ENCODE measurements around the gene NHP2. TPM values are rescaled to one million over a fixed set of nuclear protein-coding genes. Genes with fewer than 3 reads are reported as not detected.
A peak's percentile ranks its signal among the peaks of the same experiment; 100 is the strongest.

NHP2 gene
- total RNA-seq, 2 experiments from 2014 or later: 42.2 to 44.5 TPM

- ATAC-seq (ENCODE audit: poor library complexity): no peak
- intact Hi-C loops (cut with DNase I, micrococcal nuclease): no loop called here
- no peaks in the 10 kb centered on the region for H3K9me3 ChIP-seq (ENCODE audit: control insufficient read depth in 1 of 2, insufficient read depth in 1 of 2, low read length in 2 of 2)
- Mint-ChIP-seq H3K9me3 (no peaks in the 10 kb centered on the region), H3K36me3 (ENCODE audit: low read depth) (peaks cover 76% of the 10 kb centered on the region), H3K27ac (no peak overlapping the region), H3K27me3 (no peaks in the 10 kb centered on the region), H3K4me1 (ENCODE audit: low read depth) (peaks cover 10% of the 10 kb centered on the region), H3K4me3 (no peak overlapping the region)
- ChIA-PET POLR2A (no interaction called here), CTCF (interaction anchor here (1.3 kb wide), 1 partner anchor 65 kb away, joined by 4 read pairs; no protein-coding TSS in a partner anchor)
- DNase-seq: no peak
- H3K27ac ChIP-seq (ENCODE audit: low read depth in 1 of 2, low read length in 2 of 2): no peak overlapping the region
- TF ChIP-seq CTCF (IDR thresholded peaks at IDR 0.05): no peak
- H3K36me3 ChIP-seq (ENCODE audit: insufficient read depth, low read length): peaks cover 44% of the 10 kb centered on the region
- no peaks in the 10 kb centered on the region for H3K27me3 ChIP-seq (ENCODE audit: control insufficient read depth in 1 of 2, insufficient read depth in 2 of 2, low read length in 2 of 2)
- H3K4me1 ChIP-seq (ENCODE audit: insufficient read depth, low read length): peaks cover 6% of the 10 kb centered on the region
- H3K4me3 ChIP-seq (ENCODE audit: low read length): no peak overlapping the region
Measured at GRCh38 chr5:178141550-178141949, 12.1 kb downstream of the NHP2 start.

GRCh38 chr5:178137991-178138390 is 15.7 kb downstream of the NHP2 start:
- Mint-ChIP-seq H3K4me3 (no peak overlapping the region), H3K4me1 (ENCODE audit: low read depth) (peaks cover 30% of the 10 kb centered on the region), H3K27ac (peak overlapping the region; percentile 32), H3K9me3 (no peaks in the 10 kb centered on the region), H3K27me3 (no peaks in the 10 kb centered on the region), H3K36me3 (ENCODE audit: low read depth) (peaks cover 70% of the 10 kb centered on the region)
- Histone ChIP-seq H3K4me1 (ENCODE audit: insufficient read depth, low read length) (no peaks in the 10 kb centered on the region), H3K27ac (ENCODE audit: low read depth in 1 of 2, low read length in 2 of 2) (no peak overlapping the region), H3K27me3 (ENCODE audit: control insufficient read depth in 1 of 2, insufficient read depth in 2 of 2, low read length in 2 of 2) (no peaks in the 10 kb centered on the region), H3K4me3 (ENCODE audit: low read length) (no peak overlapping the region), H3K36me3 (ENCODE audit: insufficient read depth, low read length) (peaks cover 32% of the 10 kb centered on the region), H3K9me3 (ENCODE audit: control insufficient read depth in 1 of 2, insufficient read depth in 1 of 2, low read length in 2 of 2) (no peaks in the 10 kb centered on the region)
- ATAC-seq (ENCODE audit: poor library complexity) (no peak), DNase-seq (no peak)
- POLR2A ChIA-PET: interaction anchor here (1.5 to 1.7 kb wide), 2 partner anchors 16 to 17 kb away, joined by 4 read pairs; partner anchors contain the start of gene NHP2
- no peak for TF ChIP-seq CTCF (IDR thresholded peaks at IDR 0.05)
- intact Hi-C loops (cut with DNase I, micrococcal nuclease): no loop called here
- CTCF ChIA-PET: interaction anchor here (1.9 kb wide), 1 partner anchor 17 kb away, joined by 6 read pairs; no protein-coding TSS in a partner anchor

- H3K27me3 ChIP-seq (ENCODE audit: control insufficient read depth in 1 of 2, insufficient read depth in 2 of 2, low read length in 2 of 2): no peaks in the 10 kb centered on the region
- no peak overlapping the region for H3K27ac ChIP-seq (ENCODE audit: low read depth in 1 of 2, low read length in 2 of 2)
- POLR2A ChIA-PET: interaction anchor here (1.7 kb wide), 1 partner anchor 16 kb away, joined by 4 read pairs; no protein-coding TSS in a partner anchor
- H3K36me3 ChIP-seq (ENCODE audit: insufficient read depth, low read length): peaks cover 22% of the 10 kb centered on the region
- peaks cover 3% of the 10 kb centered on the region for H3K4me1 ChIP-seq (ENCODE audit: insufficient read depth, low read length)
- Mint-ChIP-seq H3K4me1 (ENCODE audit: low read depth) (peaks cover 36% of the 10 kb centered on the region), H3K36me3 (ENCODE audit: low read depth) (peaks cover 60% of the 10 kb centered on the region), H3K4me3 (no peak overlapping the region), H3K9me3 (no peaks in the 10 kb centered on the region), H3K27ac (no peak overlapping the region), H3K27me3 (no peaks in the 10 kb centered on the region)
- DNase-seq (no peak), ATAC-seq (ENCODE audit: poor library complexity) (no peak)
- no peaks in the 10 kb centered on the region for H3K9me3 ChIP-seq (ENCODE audit: control insufficient read depth in 1 of 2, insufficient read depth in 1 of 2, low read length in 2 of 2)
- CTCF ChIA-PET: interaction anchor here (1.9 kb wide), 1 partner anchor 16 kb away, joined by 6 read pairs; no protein-coding TSS in a partner anchor
- H3K4me3 ChIP-seq (ENCODE audit: low read length): no peak overlapping the region
- TF ChIP-seq CTCF (IDR thresholded peaks at IDR 0.05): no peak
- intact Hi-C loops (cut with DNase I, micrococcal nuclease): no loop called here
Measured at GRCh38 chr5:178136990-178137389, 16.7 kb downstream of the NHP2 start.

Measured in CD4-positive, alpha-beta T cell (primary cell).